HTERT RPE-1 (cell line): ENCODE data around the gene TMTC4.
"Not testable (repeated sequence)": the region's sequence is repeated elsewhere in the genome, so short reads cannot be mapped to it uniquely, and the experiment has no call there.

Experiments used
- in situ Hi-C: fragments of 300-500 bp; cut with MboI; formaldehyde crosslinking; loops from 4 replicates; pipeline ENCODE4 v1.14.3; 2020; ENCODE audit warnings: low sequenced_read_pairs

The TMTC4 gene

GRCh38 chr13:100589178-100589725 is 85.3 kb downstream of the TMTC4 start:
- in situ Hi-C loops = no loop called here

- in situ Hi-C loops = no loop called here
These were observed 86.0 kb downstream of the TMTC4 start, which contains the start of gene GGACT for GRCh38 chr13:100588331-100589177. TSS of gene GGACT (minus strand) at chr13:100588789. CDS start at chr13:100532591, 56,198 bp downstream.

- in situ Hi-C loops = no loop called here
These were observed 89.7 kb downstream of the TMTC4 start for GRCh38 chr13:100584896-100585295.

- in situ Hi-C loops = no loop called here
These were observed 93.1 kb downstream of the TMTC4 start for GRCh38 chr13:100581504-100581903.

- in situ Hi-C loops = no loop called here
These were observed 93.6 kb downstream of the TMTC4 start for GRCh38 chr13:100581030-100581429.

DNA sequence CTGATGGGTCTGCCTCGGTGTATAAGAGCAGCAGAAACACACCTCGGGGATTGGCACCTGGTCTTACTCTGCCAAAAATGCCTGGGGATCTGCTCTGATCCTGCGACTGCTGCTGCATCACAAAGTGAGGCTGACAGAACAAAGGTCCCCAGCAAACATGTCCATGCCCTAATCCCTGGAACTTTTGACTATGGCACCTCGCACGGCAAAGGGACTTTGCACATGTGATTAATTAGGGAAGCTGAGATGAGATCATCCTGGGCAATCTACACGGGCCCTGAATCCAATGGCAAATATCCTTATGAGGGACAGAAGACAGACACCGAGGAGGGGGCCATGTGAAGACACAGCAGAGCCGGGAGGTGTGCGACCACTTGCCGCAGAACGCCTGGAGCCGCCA is 94.5 kb downstream of the TMTC4 start:
- in situ Hi-C loops = no loop called here

- in situ Hi-C loops = not testable (repeated sequence)
These were observed 97.4 kb downstream of the TMTC4 start for GRCh38 chr13:100577239-100577638.

- in situ Hi-C loops = no loop called here
These were observed 101.5 kb downstream of the TMTC4 start for GRCh38 chr13:100573121-100573520.

DNA sequence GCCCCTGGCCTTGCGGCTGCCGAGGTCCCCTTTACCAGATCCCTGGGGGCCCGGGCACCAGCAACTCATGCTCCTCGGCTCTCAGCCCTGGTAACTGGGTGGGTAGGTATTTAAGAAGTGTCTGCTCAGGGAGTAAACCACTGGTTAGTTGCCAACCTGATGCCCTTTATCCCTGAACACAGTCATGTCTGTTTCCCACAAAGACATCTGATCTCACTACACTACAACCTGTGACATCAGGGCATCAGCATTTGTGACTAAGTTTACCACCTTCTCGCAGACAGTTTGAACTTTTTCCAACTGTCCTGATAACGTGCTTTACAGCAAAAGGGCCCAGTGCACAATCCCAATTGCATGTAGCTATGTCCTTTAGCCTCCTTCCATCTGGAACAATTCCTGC is 108.1 kb downstream of the TMTC4 start:
- in situ Hi-C loops = no loop called here

- in situ Hi-C loops = no loop called here
These were observed 109.3 kb downstream of the TMTC4 start for GRCh38 chr13:100565286-100565685.

DNA sequence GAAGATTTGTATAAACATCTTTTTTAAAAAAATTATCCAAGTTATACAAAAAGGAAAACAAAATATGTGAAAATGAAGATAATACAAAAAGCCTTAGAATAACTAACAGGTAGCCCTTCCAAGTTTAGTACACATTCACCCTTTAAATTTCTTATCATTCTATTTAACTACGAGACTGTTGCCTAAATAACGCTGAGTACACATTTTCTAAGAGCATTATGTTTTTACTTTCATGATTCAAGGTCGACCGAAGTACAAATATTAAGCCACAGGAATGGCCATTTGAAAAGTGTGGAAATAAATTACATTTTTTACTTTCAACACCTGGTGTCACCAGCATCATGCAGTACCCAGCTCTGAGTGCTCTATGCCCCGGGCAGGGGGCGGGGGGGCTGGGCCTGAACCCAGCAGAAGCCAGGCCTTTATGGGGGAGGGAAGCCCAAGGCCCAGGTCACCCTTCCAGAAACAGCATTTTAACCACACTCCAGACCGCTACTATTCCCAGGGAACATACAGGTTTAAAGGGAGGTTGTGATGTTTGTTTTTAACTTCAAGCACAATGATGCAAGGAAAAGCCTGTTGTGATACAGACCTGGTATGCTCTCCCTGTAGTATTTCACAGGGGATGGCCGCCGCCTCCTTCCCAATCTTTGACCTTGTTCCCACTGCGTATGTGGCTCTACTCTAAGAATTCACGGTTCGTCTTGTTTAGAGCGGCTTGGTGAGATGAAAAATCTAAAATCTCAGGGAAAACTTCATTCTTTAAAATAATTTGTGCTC is 110.0 kb downstream of the TMTC4 start:
- in situ Hi-C loops = no loop called here

DNA sequence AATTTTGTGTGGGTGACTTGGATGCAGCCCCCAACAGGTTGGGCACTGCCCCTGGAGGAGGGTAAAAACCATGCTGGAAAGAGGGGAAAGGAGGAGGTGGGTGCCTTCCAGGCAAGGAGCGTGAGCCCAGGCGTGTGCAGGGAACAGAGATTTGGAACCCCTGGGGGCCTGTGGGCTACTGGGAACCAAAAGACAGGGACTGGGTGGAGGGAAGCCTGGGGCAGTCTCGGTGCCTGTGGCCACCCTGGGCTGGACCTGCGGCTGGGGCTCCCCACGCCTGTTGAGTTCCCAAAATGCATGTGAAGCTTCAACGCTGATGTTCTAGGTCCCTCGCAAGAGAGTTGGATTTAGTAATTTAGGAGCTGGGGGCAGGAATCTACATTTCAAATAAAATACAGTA is 110.8 kb downstream of the TMTC4 start:
- in situ Hi-C loops = no loop called here

DNA sequence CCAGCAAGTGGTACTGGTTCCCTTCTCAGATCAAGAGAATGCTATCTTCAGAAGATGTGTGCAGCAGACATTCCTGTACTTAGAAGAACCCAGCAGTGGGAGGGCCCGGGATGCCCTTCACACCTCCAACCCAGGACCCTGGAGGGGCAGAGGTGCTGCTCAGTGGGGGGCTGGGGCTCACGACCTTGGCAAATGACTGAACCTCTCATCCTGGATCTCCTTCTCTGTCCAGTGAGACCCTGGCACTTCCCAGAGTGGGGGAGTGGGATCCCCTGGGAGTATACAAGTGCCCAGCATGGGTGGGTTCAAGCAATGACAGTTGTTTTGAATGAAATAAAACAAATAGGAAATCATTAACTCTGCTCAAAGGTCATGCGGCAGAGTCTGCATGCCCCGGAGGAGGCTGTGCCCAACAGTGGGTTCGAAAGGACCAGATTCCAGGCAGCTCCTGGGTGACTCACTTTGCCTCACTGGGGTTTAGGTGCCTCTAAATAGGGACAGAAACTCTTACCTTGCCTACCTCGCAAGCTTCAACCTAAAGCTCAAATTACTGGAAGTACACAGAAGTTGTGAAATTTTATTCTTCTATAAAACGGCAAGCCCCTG is 112.9 kb downstream of the TMTC4 start:
- in situ Hi-C loops = no loop called here

DNA sequence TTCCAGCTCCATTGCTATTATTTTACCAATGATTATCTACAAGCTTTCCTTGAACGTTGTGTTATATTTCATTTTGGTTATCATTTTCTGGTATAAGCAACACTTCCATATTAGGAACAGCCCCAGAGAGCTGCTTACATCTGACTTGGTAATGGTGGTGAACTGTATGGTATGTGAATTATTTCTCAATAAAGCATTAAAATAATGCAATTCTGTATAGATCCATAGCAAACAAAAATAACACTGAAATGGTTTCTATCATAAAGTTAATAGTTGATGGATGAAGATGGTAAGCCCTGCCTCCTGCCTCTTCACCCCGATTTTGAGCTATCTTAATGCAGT is 113.5 kb downstream of the TMTC4 start:
- in situ Hi-C loops = no loop called here

GRCh38 chr13:100560498-100561157 is 114.0 kb downstream of the TMTC4 start:
- in situ Hi-C loops = no loop called here

- in situ Hi-C loops = no loop called here
These were observed 114.7 kb downstream of the TMTC4 start for GRCh38 chr13:100559886-100560285.
